HCT116 (cell line): Measurements from ENCODE around the gene SMURF1. TPM values are rescaled to one million over a fixed set of nuclear protein-coding genes. Genes with fewer than 3 reads are reported as not detected.

Experiments used
- ATAC-seq: fragments of 200-7000 bp; cut with Tn5 transposase; 2 replicates; pipeline ENCODE4 v1.9.1; 2020; ENCODE audit warnings: mild to moderate bottlenecking, moderate library complexity
- BruUV-seq: library from RNA; stranded (reverse); fragments of 400-500 nt; replicated peaks from 2 replicates; lab custom pipeline; 2021; lab: Mats Ljungman, UMichigan
- CTCF ChIA-PET: fragments of 300-600 bp; sonication (Branson Sonifier 250); formaldehyde crosslinking; loops from one replicate; lab custom pipeline; 2021; ENCODE audit warnings: antibody characterized with exemption; lab: Charles Lee
- POLR2A ChIA-PET: fragments of 300-600, 350-600 bp; sonication (Branson Sonifier 250); formaldehyde crosslinking; loops from one replicate; lab custom pipeline; 2021; ENCODE audit warnings: antibody characterized with exemption; lab: Charles Lee
- RAD21 ChIA-PET, 2 experiments: fragments of 300-600 bp; sonication (Branson Sonifier 250); formaldehyde crosslinking; loops; one replicate each; lab custom pipeline; 2023; ENCODE audit warnings: low total read pairs in 2 of 2; ENCODE audit not compliant: uncharacterized antibody in 2 of 2, unreplicated experiment in 2 of 2, low non-redundant PET in 1 of 2; lab: Charles Lee
- DNase-seq: peaks from one replicate; pipeline ENCODE4 v3.0.0-alpha.2; 2010; ENCODE audit warnings: low read depth, low spot score
- H2AFZ ChIP-seq: fragments of 200-600 bp; shearing (Covaris generic), sonication (generic); 2 replicates; pipeline ENCODE4 v1.6.1; 2017; ENCODE audit warnings: low read depth, mixed run types, mixed read lengths, antibody characterized with exemption, low read length; ENCODE audit not compliant: poor library complexity, severe bottlenecking
- H3K27ac ChIP-seq: 2 replicates; pipeline ENCODE4 v1.5.1; 2012; ENCODE audit warnings: low read depth, low read length
- H3K27me3 ChIP-seq: fragments of 200-600 bp; sonication (generic); 2 replicates; pipeline ENCODE4 v1.6.1; 2016; ENCODE audit warnings: mixed run types, low read length, mixed read lengths; ENCODE audit not compliant: insufficient read depth
- H3K36me3 ChIP-seq, 2 experiments: fragments of 200-500 bp in 1 of 2; fragments of 200-600 bp in 1 of 2; sonication (Bioruptor generic) in 1 of 2; sonication (generic) in 1 of 2; 2 replicates each; pipeline versions ENCODE4 v1.5.1 to v1.6.1; 2014 to 2016; ENCODE audit warnings: low read length in 2 of 2, inconsistent platforms in 1 of 2, mixed read lengths in 1 of 2, mixed run types in 1 of 2; ENCODE audit not compliant: insufficient read depth in 2 of 2, control insufficient read depth in 1 of 2
- H3K4me1 ChIP-seq, 2 experiments: fragments of 200-600 bp in 1 of 2; sonication (generic) in 1 of 2; 2 replicates each; pipeline versions ENCODE4 v1.5.1 to v1.6.1; 2012 to 2017; ENCODE audit warnings: low read length in 2 of 2, inconsistent platforms in 1 of 2, mild to moderate bottlenecking in 1 of 2, mixed read lengths in 1 of 2, mixed run types in 1 of 2, moderate library complexity in 1 of 2; ENCODE audit not compliant: insufficient read depth in 2 of 2, control insufficient read depth in 1 of 2
- H3K4me2 ChIP-seq: fragments of 200-600 bp; sonication (generic); 2 replicates; pipeline ENCODE4 v1.6.1; 2017; ENCODE audit warnings: mixed run types, low read length, mixed read lengths
- H3K4me3 ChIP-seq, 2 experiments: fragments of 200-600 bp in 1 of 2; sonication (generic) in 1 of 2; replicated peaks in 1 of 2; 2 replicates each; pipeline ENCODE4 v1.5.1; 2011 to 2016; ENCODE audit warnings: low read length in 2 of 2, control low read depth in 1 of 2, low read depth in 1 of 2, mild to moderate bottlenecking in 1 of 2, mixed read lengths in 1 of 2, mixed run types in 1 of 2
- H3K79me2 ChIP-seq: fragments of 200-600 bp; sonication (generic); 2 replicates; pipeline ENCODE4 v1.6.1; 2017; ENCODE audit warnings: mild to moderate bottlenecking, mixed run types, low read length, moderate library complexity, mixed read lengths; ENCODE audit not compliant: insufficient read depth
- H3K9ac ChIP-seq: fragments of 200-600 bp; sonication (generic); 2 replicates; pipeline ENCODE4 v1.6.1; 2016; ENCODE audit warnings: low read length, mixed read lengths
- H3K9me2 ChIP-seq: fragments of 200-600 bp; sonication (generic), shearing (Covaris generic); 2 replicates; pipeline ENCODE4 v1.6.1; 2017; ENCODE audit warnings: mixed run types, mild to moderate bottlenecking, moderate library complexity; ENCODE audit not compliant: insufficient read depth
- H3K9me3 ChIP-seq, 2 experiments: fragments of 200-500 bp in 1 of 2; fragments of 200-600 bp in 1 of 2; sonication (Bioruptor generic) in 1 of 2; sonication (generic) in 1 of 2; 2 replicates each; pipeline ENCODE4 v1.6.1; 2014 to 2017; ENCODE audit warnings: low read length in 2 of 2, mixed read lengths in 2 of 2, inconsistent platforms in 1 of 2, low read depth in 1 of 2, mild to moderate bottlenecking in 1 of 2, mixed run types in 1 of 2, moderate library complexity in 1 of 2; ENCODE audit not compliant: control insufficient read depth in 1 of 2, insufficient read depth in 1 of 2
- H4K20me1 ChIP-seq: fragments of 200-600 bp; sonication (generic), shearing (Covaris generic); 2 replicates; pipeline ENCODE4 v1.6.1; 2017; ENCODE audit warnings: mixed run types, mild to moderate bottlenecking, moderate library complexity; ENCODE audit not compliant: insufficient read depth
- ELF1 ChIP-seq: IDR thresholded peaks from 2 replicates; pipeline ENCODE4 v1.6.1; 2012; ENCODE audit warnings: low read depth, borderline replicate concordance
- EZH2 ChIP-seq: fragments of 200-600 bp; sonication (generic); IDR thresholded peaks from 2 replicates; pipeline ENCODE4 v1.6.1; 2017; ENCODE audit warnings: antibody characterized with exemption, mixed run types
- EZH2phosphoT487 ChIP-seq: fragments of 200-600 bp; IDR thresholded peaks from 2 replicates; pipeline ENCODE4 v1.6.1; 2018; ENCODE audit warnings: antibody characterized with exemption, borderline replicate concordance
- FOSL1 ChIP-seq: IDR thresholded peaks from 2 replicates; pipeline ENCODE4 v1.6.1; 2012; ENCODE audit warnings: low read depth
- JUND ChIP-seq: IDR thresholded peaks from 2 replicates; pipeline ENCODE4 v1.6.1; 2012
- POLR2A ChIP-seq: IDR thresholded peaks from 2 replicates; pipeline ENCODE4 v1.7.0; 2011; ENCODE audit warnings: borderline replicate concordance; ENCODE audit not compliant: insufficient read depth, insufficient read length; ENCODE audit errors: extremely low read depth
- SRF ChIP-seq: IDR thresholded peaks from 2 replicates; pipeline ENCODE4 v1.6.1; 2012; ENCODE audit warnings: low read depth
- YY1 ChIP-seq: IDR thresholded peaks from 2 replicates; pipeline ENCODE4 v1.6.1; 2011; ENCODE audit warnings: low read length, low read depth, moderate library complexity, mild to moderate bottlenecking; ENCODE audit not compliant: insufficient replicate concordance; ENCODE audit errors: extremely low read depth
- ZNF274 ChIP-seq: fragments of 200-500 bp; sonication (Bioruptor generic); IDR thresholded peaks from 2 replicates; pipeline ENCODE4 v1.6.1; 2014; ENCODE audit warnings: mild to moderate bottlenecking, low read depth, low read length, inconsistent platforms
- intact Hi-C: fragments of 100-400 bp; cut with micrococcal nuclease; formaldehyde crosslinking; loops from 2 replicates; pipeline ENCODE4 v1.10.0; 2022
- total RNA-seq: library from RNA; stranded (reverse); gene quantifications from one replicate; pipeline ENCODE4 v1.2.1, GENCODE V29; 2021; ENCODE audit not compliant: unreplicated experiment
- TF ChIP-seq, protein P1 (sequence below): IDR thresholded peaks from 2 replicates; pipeline ENCODE4 v1.6.1; 2011; ENCODE audit warnings: mild to moderate bottlenecking, low read length, moderate library complexity; ENCODE audit not compliant: insufficient replicate concordance; ENCODE audit errors: extremely low read depth

Gene SMURF1
- total RNA-seq, 1 experiment from 2014 or later: 24.6 TPM

DNA sequence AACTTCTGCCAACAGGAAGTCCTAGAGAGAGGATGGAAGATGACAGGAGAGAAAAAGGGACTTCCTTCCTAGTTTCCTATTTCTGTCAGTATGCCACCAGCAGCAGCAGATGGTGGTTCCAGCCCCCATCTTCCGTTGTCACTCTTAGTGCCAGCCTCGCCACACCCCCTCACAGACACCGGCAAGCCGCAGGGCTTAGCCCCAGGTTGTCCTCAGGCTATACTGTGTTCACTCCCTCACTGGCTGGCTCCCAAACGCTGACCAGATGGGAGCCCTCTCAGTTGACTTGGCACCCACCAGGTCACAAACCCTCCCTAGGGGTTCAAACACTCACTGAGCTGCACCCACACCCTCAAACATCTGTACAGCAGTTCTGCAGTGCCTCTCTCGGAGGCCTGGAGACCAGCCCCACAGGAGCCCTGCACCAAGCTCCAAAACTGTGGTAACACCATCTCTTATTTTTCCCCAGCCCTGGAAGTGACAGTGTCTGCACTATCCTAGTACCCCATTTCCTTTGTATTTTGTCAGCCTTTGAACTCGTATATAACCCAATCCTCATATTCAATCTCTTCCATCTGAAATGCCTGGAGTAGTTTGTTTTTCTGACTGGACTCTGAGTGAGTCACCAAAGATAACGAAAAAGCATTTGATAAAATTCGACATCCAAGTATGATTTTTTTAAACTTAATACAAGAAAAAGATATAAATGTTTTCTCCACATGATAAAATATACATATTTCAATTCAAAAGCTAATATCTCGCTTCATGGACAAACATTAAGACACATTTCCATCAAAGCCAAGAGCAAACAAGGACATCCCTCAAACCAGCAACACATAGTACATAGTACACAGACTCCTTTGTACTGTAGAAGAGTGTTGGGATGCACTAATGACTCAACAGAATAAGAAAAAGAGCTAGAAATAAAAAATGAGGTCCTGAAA lies 34.5 kb downstream of the SMURF1 start (continued):
- TF ChIP-seq, protein P1, sequence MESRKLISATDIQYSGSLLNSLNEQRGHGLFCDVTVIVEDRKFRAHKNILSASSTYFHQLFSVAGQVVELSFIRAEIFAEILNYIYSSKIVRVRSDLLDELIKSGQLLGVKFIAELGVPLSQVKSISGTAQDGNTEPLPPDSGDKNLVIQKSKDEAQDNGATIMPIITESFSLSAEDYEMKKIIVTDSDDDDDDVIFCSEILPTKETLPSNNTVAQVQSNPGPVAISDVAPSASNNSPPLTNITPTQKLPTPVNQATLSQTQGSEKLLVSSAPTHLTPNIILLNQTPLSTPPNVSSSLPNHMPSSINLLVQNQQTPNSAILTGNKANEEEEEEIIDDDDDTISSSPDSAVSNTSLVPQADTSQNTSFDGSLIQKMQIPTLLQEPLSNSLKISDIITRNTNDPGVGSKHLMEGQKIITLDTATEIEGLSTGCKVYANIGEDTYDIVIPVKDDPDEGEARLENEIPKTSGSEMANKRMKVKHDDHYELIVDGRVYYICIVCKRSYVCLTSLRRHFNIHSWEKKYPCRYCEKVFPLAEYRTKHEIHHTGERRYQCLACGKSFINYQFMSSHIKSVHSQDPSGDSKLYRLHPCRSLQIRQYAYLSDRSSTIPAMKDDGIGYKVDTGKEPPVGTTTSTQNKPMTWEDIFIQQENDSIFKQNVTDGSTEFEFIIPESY: no peak
- TF ChIP-seq ZNF274 (no peak), JUND (no peak)

DNA sequence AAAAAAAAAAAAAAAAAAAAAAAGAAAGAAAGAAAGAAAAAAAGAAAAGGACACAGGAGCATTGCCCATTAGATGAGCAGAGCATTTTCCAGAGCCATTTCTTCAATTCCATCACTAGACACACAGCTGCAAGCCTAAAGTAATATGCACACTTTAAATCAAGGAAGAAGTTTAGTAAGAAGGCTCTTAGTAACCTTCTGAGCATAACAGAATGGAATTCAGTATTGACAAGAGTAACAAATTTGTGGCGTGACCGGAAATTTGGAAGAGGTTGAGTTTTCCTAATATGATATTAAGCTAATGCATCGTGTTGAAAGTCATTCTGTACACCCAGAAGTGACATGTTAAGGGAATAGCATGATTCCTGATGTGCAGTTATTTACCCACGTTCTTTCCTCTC lies 35.3 kb downstream of the SMURF1 start:
- no peak overlapping the region for H3K27ac ChIP-seq
- ChIA-PET POLR2A (no interaction called here), CTCF (no interaction called here), RAD21 (no interaction called here)
- intact Hi-C loops: no loop called here
- no peaks in the 10 kb centered on the region; the same call in 1 of the 2 replicates for H4K20me1 ChIP-seq
- H3K79me2 ChIP-seq: peaks cover 96% of the 10 kb centered on the region
- no peaks in the 10 kb centered on the region for H3K27me3 ChIP-seq
- TF ChIP-seq EZH2phosphoT487 (no peak), ELF1 (no peak), FOSL1 (no peak), POLR2A (no peak), JUND (no peak), YY1 (no peak), EZH2 (no peak), SRF (no peak)
- no peak overlapping the region for H3K4me2 ChIP-seq
- no TSS peak for BruUV-seq
- peaks cover 25 to 61% of the 10 kb centered on the region in 2 experiments for H3K4me1 ChIP-seq
- DNase-seq: no peak
- no peak overlapping the region for H3K4me3 ChIP-seq
- no peak overlapping the region for H2AFZ ChIP-seq
- H3K36me3 ChIP-seq: no peaks in the 10 kb centered on the region
- H3K9ac ChIP-seq: no peak overlapping the region
- H3K9me3 ChIP-seq: no peaks in the 10 kb centered on the region
- ATAC-seq: no peak
- H3K9me2 ChIP-seq: no peaks in the 10 kb centered on the region
